GM21576 (cell line): ENCODE data around the gene SNX9.
"Not testable (repeated sequence)": the region's sequence is repeated elsewhere in the genome, so short reads cannot be mapped to it uniquely, and the experiment has no call there.

ENCODE experiments used
- ATAC-seq: cut with Tn5 transposase; IDR thresholded peaks from one replicate; pipeline ENCODE4 v1.9.1; 2021; ENCODE audit warnings: mild to moderate bottlenecking, moderate library complexity; ENCODE audit not compliant: unreplicated experiment

The SNX9 gene

DNA sequence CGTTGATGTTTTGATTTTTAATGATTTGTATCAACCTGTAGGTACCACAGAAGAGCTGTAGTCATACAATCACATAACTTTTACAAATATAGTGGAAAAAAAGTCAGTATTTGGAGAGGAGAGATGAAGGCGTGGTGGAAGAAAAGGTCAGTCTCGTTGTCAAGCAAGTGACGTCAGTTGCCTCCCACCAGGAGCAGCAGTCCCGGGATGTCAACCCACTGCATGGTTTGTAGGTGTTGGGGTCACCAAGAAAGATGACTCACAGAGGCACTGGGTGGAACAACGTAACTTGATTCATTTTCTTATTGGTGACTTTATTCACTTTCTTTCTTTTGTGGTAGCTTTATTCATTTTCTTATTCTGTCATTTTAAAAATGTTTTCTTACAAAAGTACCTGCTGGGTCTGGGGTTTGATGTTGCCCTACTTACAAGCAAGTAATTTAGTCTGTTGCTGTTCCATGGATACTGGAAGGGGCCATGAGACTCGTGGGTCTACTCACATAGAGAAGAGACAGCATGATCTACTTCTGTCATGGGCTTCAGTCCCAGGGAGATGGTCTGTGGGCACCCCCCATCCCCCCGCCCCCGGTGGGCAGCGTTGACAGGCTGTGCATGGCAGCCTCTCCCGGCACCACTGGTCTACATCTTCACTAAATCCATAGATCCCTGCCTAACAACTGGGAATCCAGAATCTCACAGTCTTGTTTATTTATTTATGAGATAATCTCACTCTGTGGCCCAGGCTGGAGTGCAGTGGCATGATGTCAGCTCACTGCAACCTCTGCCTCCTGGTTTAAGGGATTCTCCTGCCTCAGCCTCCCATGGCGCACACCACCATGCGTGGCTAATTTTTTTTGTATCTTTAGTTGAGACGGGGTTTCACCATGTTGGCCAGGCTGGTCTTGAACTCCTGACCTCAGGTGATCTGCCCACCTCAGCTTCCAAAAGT is 122.2 kb downstream of the SNX9 start:
- no peak for ATAC-seq

DNA sequence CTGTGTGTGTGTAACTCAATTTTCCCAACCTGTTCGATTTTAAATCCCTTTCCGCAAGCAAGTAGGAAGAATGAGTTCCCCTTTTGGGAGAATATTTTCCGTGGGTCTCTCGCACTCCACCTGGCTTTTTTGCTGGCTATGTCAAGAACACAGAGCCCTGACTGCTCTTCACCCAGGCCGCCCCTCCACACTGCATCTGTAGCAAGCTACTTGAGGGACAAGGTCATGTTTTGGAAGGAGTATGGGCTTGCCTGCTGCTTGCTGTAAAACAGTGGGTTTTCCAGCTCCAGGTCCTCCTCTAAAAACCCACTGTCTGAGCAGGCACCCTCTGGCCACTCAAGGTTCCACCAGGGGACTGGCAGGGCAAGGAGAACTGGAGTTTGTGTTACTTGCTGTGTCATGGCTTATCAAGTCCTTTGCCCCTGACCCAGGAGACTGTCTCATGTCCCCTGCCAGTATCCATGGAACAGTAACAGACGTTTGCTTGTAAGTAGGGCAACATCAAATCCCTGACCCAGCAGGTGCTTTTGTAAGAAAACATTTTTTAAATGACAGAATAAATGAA is 123.1 kb downstream of the SNX9 start:
- no peak for ATAC-seq

DNA sequence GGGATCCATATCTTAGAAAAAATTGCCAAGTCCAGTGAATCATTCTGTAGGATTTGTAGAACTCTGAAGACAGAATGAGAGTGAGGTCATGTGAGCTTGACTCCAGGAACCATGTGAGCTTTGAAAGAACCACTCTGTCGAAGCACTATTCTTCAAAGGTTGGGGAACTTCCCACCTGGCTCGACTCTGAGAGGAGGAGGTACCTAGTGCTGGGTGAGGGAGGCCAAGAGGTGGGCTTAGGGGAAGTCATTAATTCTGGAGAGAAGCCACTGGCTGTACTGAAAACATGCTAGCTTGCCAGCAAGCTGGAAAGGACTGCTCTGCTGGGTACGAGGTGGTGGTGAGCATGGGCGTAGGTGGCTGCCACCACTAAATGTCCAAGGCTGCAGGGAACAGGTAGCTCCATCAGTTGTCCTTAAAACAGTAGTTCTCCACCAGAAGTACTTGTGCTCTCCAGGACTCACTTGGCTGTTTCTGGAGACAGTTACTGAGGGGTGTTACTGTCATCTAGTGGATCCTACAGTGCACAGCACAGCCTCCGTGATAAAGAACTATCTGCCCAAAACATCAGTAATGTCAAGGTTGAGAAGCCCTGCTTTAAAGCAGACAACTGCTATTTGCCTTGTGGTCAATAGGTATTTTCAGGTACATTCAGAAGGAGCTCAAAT is 124.0 kb downstream of the SNX9 start:
- no peak for ATAC-seq

DNA sequence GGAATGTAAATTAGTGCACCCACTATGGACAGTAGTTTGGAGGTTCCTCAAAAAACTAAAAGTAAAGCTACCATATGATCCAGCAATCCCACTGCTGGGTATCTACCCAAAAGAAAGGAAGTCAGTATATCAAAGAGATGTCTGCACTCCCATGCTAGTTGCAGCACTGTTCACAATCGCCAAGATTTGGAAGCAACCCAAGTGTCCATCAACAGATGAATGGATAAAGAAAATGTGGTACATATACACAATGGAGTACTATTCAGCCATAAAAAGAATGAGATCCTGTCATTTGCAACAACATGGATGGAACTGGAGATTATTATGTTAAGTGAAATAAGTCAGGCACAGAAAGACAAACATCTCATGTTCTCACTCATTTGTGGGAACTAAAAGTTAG is 127.9 kb downstream of the SNX9 start:
- not testable (repeated sequence) for ATAC-seq

DNA sequence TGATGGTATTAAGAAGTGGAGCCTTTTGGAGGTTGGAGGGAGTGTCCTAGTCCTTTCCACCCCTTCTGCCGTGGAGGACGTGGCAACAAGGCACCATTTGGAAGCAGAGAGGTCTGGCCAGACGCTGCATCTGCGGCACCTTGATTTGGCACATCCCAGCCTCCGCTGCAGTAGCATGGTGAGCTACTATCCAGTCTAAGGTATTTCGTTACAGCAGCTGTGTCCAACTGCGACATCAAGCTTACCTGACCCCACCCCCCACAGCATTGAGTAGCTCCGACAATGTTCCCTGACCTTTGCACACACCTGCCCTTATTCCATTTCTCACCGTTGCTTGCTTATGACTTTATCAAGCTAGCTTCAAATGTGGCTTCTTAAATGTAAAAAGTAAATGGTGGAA is 128.8 kb downstream of the SNX9 start:
- ATAC-seq = no peak

DNA sequence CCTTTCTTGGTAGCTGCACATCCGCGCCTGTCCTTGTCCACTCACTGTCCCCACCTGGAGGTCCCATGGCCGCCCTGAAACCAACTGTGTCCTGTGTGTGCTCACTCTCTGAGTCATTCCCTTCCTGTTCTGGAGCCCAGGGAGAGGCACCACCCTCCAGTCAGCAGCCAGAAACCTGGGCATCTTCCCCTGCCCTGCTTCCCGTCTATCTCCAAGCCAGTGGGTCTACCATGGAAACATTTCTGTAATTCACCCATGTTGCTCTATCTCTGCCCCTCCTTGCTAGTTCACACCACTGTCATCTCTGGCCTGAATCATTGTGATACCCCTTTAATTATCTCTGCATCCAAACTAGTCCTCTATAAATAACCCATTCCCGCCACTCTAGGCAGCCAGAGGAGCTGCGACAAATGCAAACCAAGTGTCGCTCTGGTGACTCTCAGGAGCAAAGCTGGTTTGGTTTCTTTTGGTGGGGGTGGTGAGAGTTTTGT is 129.9 kb downstream of the SNX9 start:
- no peak for ATAC-seq

DNA sequence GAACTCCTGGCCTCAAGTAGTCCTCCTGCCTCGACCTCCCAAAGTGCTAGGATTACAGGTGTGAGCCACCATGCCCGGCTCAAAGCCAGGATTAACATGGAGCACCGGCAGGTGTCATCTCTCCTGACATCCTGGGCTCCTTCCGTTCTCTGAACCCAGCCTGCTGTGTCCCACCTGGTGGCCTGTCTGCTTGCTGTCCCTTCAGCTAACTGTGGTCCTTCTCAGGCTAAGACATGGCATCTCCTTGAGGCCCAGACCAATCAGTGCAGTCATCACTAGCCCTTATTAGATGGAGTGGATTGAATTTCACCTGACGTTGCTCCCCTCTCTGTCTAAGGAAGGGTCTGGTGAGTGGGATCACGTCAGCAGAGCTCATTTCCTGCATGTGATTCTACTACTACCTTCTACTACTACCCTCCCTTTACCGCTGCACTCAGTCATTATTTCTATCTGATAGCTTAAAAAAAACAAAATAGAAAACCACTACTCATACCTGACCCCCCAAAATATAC is 130.6 kb downstream of the SNX9 start:
- ATAC-seq = no peak

DNA sequence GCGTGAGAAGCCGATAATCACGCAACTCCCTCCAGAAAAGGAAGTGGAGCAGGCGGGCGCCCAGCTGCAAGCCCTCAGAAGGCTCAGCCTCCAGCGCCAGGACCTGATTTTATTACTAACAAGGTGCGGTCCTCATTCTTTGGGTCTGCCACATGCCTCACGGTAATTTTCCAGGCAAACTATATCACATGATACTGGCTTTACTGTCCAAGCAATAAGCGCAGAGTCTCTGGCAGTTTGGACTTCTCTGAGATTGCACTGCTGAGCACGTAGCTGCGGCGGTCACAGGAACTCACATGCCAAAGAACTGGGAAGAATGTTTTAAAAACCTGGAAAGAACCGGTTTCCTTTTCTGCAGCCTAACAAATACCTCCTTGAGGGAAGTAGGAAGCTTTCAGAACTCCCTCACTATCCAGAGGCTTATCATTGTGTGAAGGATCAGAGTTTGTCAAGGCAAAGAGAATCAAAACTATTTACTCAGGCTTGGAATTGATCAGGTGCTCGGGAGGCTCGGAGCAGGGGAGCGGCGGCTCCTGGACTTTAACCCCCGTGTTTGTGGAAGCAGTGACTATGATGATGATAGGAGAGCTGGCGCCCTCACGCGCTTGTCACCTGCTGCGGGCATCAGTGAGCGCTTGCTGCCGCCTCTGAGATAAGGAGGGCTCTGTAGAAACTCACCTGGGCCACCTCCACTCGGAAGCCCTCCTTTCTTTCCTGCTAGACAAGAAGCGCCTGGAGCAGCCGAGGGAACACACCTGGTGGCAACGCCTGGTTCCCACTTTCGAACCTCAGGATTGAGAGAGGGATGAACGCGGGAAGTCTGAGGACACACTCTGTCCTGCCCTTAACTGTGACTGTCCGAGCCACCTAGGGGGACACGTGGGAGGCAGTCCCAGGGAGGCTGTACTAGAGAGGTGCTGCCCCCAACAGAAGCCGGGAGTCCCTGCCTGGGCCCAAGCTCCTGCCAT is 131.4 kb downstream of the SNX9 start:
- ATAC-seq = no peak

DNA sequence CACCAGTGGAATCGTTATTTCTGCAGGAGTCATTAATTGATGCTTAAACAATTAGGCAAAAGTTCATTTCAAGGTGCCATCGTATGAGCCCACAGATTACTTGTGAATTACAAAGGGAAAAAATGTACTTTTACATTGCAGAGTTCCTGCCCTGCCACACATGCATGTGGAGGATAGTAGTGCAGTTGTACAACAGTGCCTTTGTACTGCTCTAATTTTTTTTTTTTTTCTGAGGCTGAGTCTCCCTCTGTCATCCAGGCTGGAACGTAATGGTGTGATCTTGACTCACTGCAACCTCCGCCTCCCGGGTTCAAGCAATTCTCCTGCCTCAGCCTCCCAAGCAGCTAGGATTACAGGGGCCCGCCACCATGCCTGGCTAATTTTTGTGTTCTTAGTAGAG is 132.6 kb downstream of the SNX9 start:
- ATAC-seq = no peak

DNA sequence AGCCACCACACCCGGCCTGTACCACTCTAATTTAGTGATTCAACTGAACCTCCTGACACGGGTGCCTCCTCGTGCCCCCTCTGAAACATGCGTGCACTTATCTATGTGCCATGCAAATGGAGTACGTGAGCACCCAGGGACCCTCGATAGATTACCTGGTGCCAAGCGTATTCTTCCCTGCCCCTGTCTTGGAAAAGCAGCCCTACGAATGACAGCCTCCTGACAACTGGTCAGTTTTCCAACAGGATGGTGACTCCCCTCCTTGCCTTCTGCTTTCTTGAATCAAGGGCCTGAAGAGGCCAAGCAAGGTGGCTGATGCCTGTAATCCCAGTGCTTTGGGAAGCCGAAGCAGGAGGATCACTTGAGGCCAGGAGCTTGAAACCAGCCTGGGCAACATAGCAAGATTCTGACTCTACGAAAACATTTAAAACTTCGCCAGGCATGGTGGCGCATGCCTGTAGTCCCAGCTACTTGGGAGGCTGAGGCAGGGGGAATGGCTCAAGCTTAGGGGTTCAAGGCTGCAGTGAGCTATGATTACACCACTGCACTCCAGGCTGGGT is 133.2 kb downstream of the SNX9 start:
- no peak for ATAC-seq

DNA sequence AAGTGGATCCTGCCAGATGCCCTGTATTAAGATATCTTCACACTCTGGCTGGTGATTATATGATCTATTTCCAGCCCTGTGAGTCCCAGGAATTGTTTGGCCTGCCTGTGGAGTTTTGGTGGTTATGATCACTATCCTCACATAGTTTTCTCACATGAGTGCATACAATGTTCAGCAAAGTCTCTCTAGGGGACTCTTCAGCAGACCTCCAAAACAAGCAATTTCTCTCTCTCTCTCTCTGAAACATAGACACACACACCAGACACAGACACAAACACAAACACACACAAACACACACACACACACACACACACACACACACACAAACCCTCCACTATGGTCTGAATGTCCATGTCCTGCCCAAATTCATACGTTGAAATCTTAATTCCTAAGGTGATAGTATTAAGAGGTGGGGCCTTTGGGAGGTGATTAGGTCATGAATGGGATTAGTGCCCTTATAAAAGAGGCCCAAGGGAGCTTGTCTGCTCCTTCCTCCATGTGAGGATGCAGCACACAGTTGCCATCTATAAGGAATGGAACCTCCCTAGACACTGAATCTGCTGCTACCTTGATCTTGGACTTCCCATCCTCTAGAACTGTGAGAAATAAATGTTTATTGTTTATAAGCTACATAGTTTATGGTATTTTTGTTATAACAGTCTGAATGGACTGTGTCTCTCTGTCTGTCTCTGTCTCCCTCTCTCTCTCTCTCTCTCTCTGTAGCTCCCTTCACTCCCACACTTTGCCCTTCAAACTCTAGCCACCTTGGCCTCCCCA is 136.6 kb downstream of the SNX9 start:
- ATAC-seq = no peak

DNA sequence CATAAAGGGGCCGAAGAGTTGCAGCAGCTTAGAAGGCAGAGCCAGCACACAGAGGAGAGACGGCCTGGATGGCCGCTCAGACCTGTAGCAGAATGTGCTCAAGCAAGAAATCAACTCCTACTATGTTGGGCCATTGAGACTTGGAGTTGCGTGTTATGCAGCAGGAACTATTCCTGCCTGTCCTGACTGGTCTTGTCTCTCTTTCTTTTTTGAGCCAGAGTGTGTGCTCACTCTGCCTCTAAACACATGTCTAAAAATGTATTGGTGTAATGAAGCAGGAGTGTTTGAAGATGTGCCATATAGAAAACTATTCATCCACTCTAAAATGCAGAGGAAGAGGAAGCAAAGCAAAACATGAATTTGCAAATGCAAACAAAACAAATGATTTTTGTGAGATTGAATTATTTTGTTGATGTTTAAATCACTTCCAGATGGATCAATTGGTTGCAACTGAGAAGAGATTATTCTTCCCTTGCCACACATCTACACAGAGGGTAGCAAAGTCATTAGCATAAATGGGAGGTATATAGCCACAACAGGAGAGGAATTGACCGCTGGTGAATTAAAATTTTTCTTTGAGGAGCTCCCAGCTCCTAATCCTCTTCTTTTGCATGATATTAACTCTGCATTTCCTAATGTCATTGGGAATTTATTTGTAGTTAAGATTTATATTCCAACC is 138.2 kb downstream of the SNX9 start:
- no peak for ATAC-seq

DNA sequence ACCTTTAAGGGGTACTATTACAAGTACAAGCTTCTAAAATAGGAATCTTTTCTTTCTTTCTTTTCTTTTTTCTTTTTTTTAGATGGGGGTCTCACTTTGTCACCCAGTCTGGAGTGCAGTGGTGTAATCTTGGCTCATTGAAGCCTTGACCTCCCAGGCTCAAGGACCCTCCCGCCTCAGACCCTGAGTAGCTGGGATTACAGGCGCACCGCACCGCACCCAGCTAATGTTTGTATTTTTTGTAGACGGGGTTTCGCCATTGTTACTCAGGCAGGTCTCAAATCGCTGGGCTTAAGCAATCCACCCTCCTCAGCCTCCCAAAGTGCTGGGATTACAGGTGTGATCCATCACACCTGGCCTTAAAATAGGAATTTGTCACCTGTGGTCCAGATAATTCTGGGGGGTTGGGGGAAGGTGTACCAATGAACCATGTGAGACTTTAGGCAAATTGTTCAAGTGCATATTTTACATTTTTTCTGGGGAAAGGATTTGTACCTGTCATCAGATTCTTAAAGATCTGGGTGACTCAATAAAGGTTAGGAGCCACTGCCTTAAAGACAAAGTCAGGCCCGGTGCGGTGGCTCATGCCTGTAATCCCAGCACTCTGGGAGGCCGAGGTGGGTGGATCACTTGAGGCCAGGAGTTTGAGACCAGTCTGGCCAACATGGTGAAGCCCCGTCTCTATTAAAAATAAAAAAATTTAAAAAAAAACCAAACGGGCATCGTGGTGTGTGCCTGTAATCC is 139.0 kb downstream of the SNX9 start:
- ATAC-seq = no peak

DNA sequence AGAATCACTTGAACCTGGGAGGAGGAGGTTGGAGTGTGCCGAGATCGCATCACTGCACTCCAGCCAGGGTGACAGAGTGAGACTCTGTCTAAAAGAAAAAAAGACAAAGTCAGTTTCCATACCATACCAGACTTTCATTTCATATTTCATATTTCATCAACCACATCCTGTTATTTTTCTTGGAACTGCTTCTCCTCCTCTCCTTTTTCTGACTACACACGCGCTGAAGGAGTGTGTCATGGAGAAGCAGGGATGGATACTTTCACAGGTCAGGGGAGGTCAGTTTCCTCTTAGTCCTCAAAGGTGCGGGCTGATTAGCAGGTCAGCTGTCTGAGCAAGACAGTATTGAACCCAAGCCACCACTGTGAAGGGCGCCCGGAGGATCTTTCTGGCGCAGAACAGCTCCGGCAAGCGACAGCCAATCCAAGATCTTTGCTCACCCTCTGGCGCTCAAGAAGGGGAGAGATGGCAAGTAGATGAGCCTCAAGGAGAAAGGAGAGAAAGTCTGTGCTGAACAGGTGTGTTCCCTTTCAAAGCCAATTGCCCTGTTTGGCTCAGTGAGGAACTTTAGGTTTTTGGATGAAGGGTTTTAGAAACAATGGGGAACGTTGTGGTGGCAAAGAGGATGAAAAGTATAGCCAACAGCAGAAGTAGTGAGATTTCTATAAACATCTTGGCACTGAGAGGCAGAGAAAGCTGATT is 139.7 kb downstream of the SNX9 start:
- ATAC-seq = no peak

DNA sequence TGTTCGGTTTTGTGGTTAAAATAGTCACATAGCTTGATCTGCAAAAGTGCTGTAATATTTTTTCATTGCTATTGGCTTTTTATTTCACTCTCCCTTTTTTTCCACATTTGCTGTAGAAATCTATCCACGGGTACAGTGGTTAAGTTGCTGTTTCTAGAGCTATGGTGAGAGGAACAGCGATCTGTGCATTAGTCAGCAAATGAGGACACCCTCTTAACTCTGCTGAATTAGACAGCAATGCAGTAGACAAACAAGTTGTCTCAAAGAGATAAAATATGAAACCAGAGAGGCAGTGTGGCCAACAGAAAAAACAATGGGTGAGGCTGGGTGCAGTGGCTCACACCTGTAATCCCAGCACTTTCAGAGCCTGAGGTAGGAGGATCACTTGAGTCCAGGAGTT is 141.1 kb downstream of the SNX9 start:
- no peak for ATAC-seq

DNA sequence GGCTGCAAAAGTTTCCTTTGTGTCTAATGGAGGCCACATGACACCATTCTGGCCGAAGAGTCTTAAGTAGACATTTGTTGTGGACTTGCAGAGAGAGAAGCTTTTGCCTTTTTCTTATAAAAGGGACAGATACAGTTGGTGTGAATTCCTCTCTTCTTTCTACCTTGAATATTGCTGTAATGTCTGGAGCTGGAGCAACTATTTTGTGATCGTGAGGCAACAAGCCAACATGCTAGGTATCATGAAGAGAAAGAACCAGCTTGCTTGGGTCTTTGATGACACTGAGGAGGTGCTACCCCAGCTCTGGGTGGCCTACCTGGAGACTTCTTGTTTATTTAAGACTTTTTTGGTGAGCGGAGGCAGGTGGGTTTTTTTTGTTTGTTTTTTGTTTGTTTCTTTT is 142.3 kb downstream of the SNX9 start:
- ATAC-seq = no peak

DNA sequence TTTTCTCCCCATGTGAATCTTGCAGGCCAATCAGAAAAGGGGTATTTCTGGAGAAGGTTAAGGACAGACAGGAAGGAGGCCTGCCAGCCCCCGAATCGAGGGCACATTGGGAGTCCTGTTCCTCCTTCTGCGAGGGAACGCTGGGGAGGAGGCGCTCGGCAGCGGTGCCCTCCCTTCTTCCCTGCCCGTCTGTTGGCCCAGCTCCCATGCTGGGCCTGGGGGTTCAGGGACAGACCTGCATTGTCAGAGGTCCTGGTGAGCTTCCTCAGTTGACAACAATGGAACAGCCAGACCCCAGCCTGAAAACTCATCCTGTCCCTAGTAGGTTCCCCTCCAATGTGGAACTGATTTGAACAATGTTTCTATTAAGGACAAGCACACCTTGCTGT is 143.5 kb downstream of the SNX9 start:
- ATAC-seq = no peak

DNA sequence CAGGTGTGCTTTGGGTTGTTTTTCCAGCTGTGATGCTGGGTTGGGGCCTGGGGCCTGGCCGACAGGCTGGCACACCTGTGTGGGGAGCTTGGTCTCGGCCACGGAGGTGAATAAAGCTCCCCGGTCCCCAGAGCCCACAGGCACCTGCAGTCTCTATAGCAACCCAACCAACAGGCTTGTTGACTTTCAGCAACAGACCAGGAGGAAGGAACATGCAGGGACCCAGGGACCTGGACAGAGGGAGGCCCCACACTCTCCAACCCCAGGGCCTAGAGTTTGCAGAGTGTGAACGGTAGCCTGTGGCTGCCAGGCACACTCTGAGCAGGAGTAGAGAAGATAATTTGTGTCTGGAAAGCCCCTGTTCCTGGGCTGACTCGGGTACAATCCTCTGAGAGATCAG is 144.0 kb downstream of the SNX9 start:
- ATAC-seq = no peak
